HCT116 (cell line): Measurements from ENCODE around the gene TGM1. TPM values are rescaled to one million over a fixed set of nuclear protein-coding genes. Genes with fewer than 3 reads are reported as not detected.

Experiments
- ATAC-seq: fragments of 200-7000 bp; cut with Tn5 transposase; 2 replicates; pipeline ENCODE4 v1.9.1; 2020; ENCODE audit warnings: mild to moderate bottlenecking, moderate library complexity
- BruUV-seq: library from RNA; stranded (reverse); fragments of 400-500 nt; replicated peaks from 2 replicates; lab custom pipeline; 2021; lab: Mats Ljungman, UMichigan
- CTCF ChIA-PET: fragments of 300-600 bp; sonication (Branson Sonifier 250); formaldehyde crosslinking; loops from one replicate; lab custom pipeline; 2021; ENCODE audit warnings: antibody characterized with exemption; lab: Charles Lee
- POLR2A ChIA-PET: fragments of 300-600, 350-600 bp; sonication (Branson Sonifier 250); formaldehyde crosslinking; loops from one replicate; lab custom pipeline; 2021; ENCODE audit warnings: antibody characterized with exemption; lab: Charles Lee
- RAD21 ChIA-PET, 2 experiments: fragments of 300-600 bp; sonication (Branson Sonifier 250); formaldehyde crosslinking; loops; one replicate each; lab custom pipeline; 2023; ENCODE audit warnings: low total read pairs in 2 of 2; ENCODE audit not compliant: uncharacterized antibody in 2 of 2, unreplicated experiment in 2 of 2, low non-redundant PET in 1 of 2; lab: Charles Lee
- DNase-seq: peaks from one replicate; pipeline ENCODE4 v3.0.0-alpha.2; 2010; ENCODE audit warnings: low read depth, low spot score
- H2AFZ ChIP-seq: fragments of 200-600 bp; shearing (Covaris generic), sonication (generic); 2 replicates; pipeline ENCODE4 v1.6.1; 2017; ENCODE audit warnings: low read depth, mixed run types, mixed read lengths, antibody characterized with exemption, low read length; ENCODE audit not compliant: poor library complexity, severe bottlenecking
- H3K27ac ChIP-seq: 2 replicates; pipeline ENCODE4 v1.5.1; 2012; ENCODE audit warnings: low read depth, low read length
- H3K27me3 ChIP-seq: fragments of 200-600 bp; sonication (generic); 2 replicates; pipeline ENCODE4 v1.6.1; 2016; ENCODE audit warnings: mixed run types, low read length, mixed read lengths; ENCODE audit not compliant: insufficient read depth
- H3K36me3 ChIP-seq, 2 experiments: fragments of 200-500 bp in 1 of 2; fragments of 200-600 bp in 1 of 2; sonication (Bioruptor generic) in 1 of 2; sonication (generic) in 1 of 2; 2 replicates each; pipeline versions ENCODE4 v1.5.1 to v1.6.1; 2014 to 2016; ENCODE audit warnings: low read length in 2 of 2, inconsistent platforms in 1 of 2, mixed read lengths in 1 of 2, mixed run types in 1 of 2; ENCODE audit not compliant: insufficient read depth in 2 of 2, control insufficient read depth in 1 of 2
- H3K4me1 ChIP-seq, 2 experiments: fragments of 200-600 bp in 1 of 2; sonication (generic) in 1 of 2; 2 replicates each; pipeline versions ENCODE4 v1.5.1 to v1.6.1; 2012 to 2017; ENCODE audit warnings: low read length in 2 of 2, inconsistent platforms in 1 of 2, mild to moderate bottlenecking in 1 of 2, mixed read lengths in 1 of 2, mixed run types in 1 of 2, moderate library complexity in 1 of 2; ENCODE audit not compliant: insufficient read depth in 2 of 2, control insufficient read depth in 1 of 2
- H3K4me2 ChIP-seq: fragments of 200-600 bp; sonication (generic); 2 replicates; pipeline ENCODE4 v1.6.1; 2017; ENCODE audit warnings: mixed run types, low read length, mixed read lengths
- H3K4me3 ChIP-seq, 2 experiments: fragments of 200-600 bp in 1 of 2; sonication (generic) in 1 of 2; replicated peaks in 1 of 2; 2 replicates each; pipeline ENCODE4 v1.5.1; 2011 to 2016; ENCODE audit warnings: low read length in 2 of 2, control low read depth in 1 of 2, low read depth in 1 of 2, mild to moderate bottlenecking in 1 of 2, mixed read lengths in 1 of 2, mixed run types in 1 of 2
- H3K79me2 ChIP-seq: fragments of 200-600 bp; sonication (generic); 2 replicates; pipeline ENCODE4 v1.6.1; 2017; ENCODE audit warnings: mild to moderate bottlenecking, mixed run types, low read length, moderate library complexity, mixed read lengths; ENCODE audit not compliant: insufficient read depth
- H3K9ac ChIP-seq: fragments of 200-600 bp; sonication (generic); 2 replicates; pipeline ENCODE4 v1.6.1; 2016; ENCODE audit warnings: low read length, mixed read lengths
- H3K9me2 ChIP-seq: fragments of 200-600 bp; sonication (generic), shearing (Covaris generic); 2 replicates; pipeline ENCODE4 v1.6.1; 2017; ENCODE audit warnings: mixed run types, mild to moderate bottlenecking, moderate library complexity; ENCODE audit not compliant: insufficient read depth
- H3K9me3 ChIP-seq, 2 experiments: fragments of 200-500 bp in 1 of 2; fragments of 200-600 bp in 1 of 2; sonication (Bioruptor generic) in 1 of 2; sonication (generic) in 1 of 2; 2 replicates each; pipeline ENCODE4 v1.6.1; 2014 to 2017; ENCODE audit warnings: low read length in 2 of 2, mixed read lengths in 2 of 2, inconsistent platforms in 1 of 2, low read depth in 1 of 2, mild to moderate bottlenecking in 1 of 2, mixed run types in 1 of 2, moderate library complexity in 1 of 2; ENCODE audit not compliant: control insufficient read depth in 1 of 2, insufficient read depth in 1 of 2
- H4K20me1 ChIP-seq: fragments of 200-600 bp; sonication (generic), shearing (Covaris generic); 2 replicates; pipeline ENCODE4 v1.6.1; 2017; ENCODE audit warnings: mixed run types, mild to moderate bottlenecking, moderate library complexity; ENCODE audit not compliant: insufficient read depth
- CBX3 ChIP-seq: IDR thresholded peaks from 2 replicates; pipeline ENCODE4 v1.6.1; 2012; ENCODE audit warnings: low read depth
- CEBPB ChIP-seq: IDR thresholded peaks from 2 replicates; pipeline ENCODE4 v1.6.1; 2012; ENCODE audit warnings: low read depth
- ELF1 ChIP-seq: IDR thresholded peaks from 2 replicates; pipeline ENCODE4 v1.6.1; 2012; ENCODE audit warnings: low read depth, borderline replicate concordance
- EZH2phosphoT487 ChIP-seq: fragments of 200-600 bp; IDR thresholded peaks from 2 replicates; pipeline ENCODE4 v1.6.1; 2018; ENCODE audit warnings: antibody characterized with exemption, borderline replicate concordance
- JUND ChIP-seq: IDR thresholded peaks from 2 replicates; pipeline ENCODE4 v1.6.1; 2012
- POLR2A ChIP-seq: IDR thresholded peaks from 2 replicates; pipeline ENCODE4 v1.7.0; 2011; ENCODE audit warnings: borderline replicate concordance; ENCODE audit not compliant: insufficient read depth, insufficient read length; ENCODE audit errors: extremely low read depth
- RAD21 ChIP-seq: IDR thresholded peaks from 2 replicates; pipeline ENCODE4 v1.6.1; 2012; ENCODE audit warnings: low read depth, mild to moderate bottlenecking
- REST ChIP-seq: IDR thresholded peaks from 2 replicates; pipeline ENCODE4 v1.6.1; 2012; ENCODE audit warnings: low read depth
- SIN3A ChIP-seq: IDR thresholded peaks from 2 replicates; pipeline ENCODE4 v1.6.1; 2012; ENCODE audit warnings: low read depth
- TCF7L2 ChIP-seq: IDR thresholded peaks from 2 replicates; pipeline ENCODE4 v1.7.0; 2011; ENCODE audit warnings: borderline replicate concordance, inconsistent platforms; ENCODE audit not compliant: insufficient read depth, insufficient read length; ENCODE audit errors: extremely low read depth
- YY1 ChIP-seq: IDR thresholded peaks from 2 replicates; pipeline ENCODE4 v1.6.1; 2011; ENCODE audit warnings: low read length, low read depth, moderate library complexity, mild to moderate bottlenecking; ENCODE audit not compliant: insufficient replicate concordance; ENCODE audit errors: extremely low read depth
- ZBTB33 ChIP-seq: IDR thresholded peaks from 2 replicates; pipeline ENCODE4 v1.6.1; 2011; ENCODE audit warnings: mild to moderate bottlenecking, low read length, moderate library complexity; ENCODE audit not compliant: insufficient replicate concordance; ENCODE audit errors: extremely low read depth
- intact Hi-C: fragments of 100-400 bp; cut with micrococcal nuclease; formaldehyde crosslinking; loops from 2 replicates; pipeline ENCODE4 v1.10.0; 2022
- total RNA-seq: library from RNA; stranded (reverse); gene quantifications from one replicate; pipeline ENCODE4 v1.2.1, GENCODE V29; 2021; ENCODE audit not compliant: unreplicated experiment

Gene TGM1
- total RNA-seq, 1 experiment from 2014 or later = 5.6 TPM

- H3K27ac ChIP-seq = no peak overlapping the region
- H3K9ac ChIP-seq = no peak overlapping the region
- intact Hi-C loops = no loop called here
- no peaks in the 10 kb centered on the region for H3K27me3 ChIP-seq
- TF ChIP-seq ELF1 (no peak), JUND (no peak), RAD21 (no peak), EZH2phosphoT487 (no peak)
- peak overlapping the region; percentile 89; the same call in 1 of the 2 replicates for H3K4me2 ChIP-seq
- BruUV-seq = no TSS peak
- H4K20me1 ChIP-seq = no peaks in the 10 kb centered on the region
- ChIA-PET POLR2A (interaction anchor here (2.0 kb wide), 1 partner anchor 8 kb away, joined by 11 read pairs; the partner anchor contains the start of gene TINF2), CTCF (interaction anchor here (1.0 to 2.1 kb wide), 2 partner anchors 8 to 125 kb away, joined by 3 to 10 read pairs; partner anchors contain the start of gene TINF2), RAD21 (no interaction called here)
- no peaks in the 10 kb centered on the region for H3K9me3 ChIP-seq
- peaks cover 14 to 32% of the 10 kb centered on the region in 2 experiments for H3K4me1 ChIP-seq
- no peak overlapping the region for H2AFZ ChIP-seq
- H3K79me2 ChIP-seq = peaks cover 57% of the 10 kb centered on the region
- no peak for DNase-seq
- ATAC-seq = no peak
- H3K36me3 ChIP-seq = peaks cover 33 to 41% of the 10 kb centered on the region in 2 experiments; a peak in 3 of 4 replicates
- no peaks in the 10 kb centered on the region for H3K9me2 ChIP-seq
- H3K4me3 ChIP-seq = no peak overlapping the region
These were observed 28.6 kb downstream of the TGM1 start for GRCh38 chr14:24234095-24235005.

- ChIA-PET RAD21 (no interaction called here), POLR2A (interaction anchor here (2.0 kb wide), 1 partner anchor 9 kb away, joined by 11 read pairs; the partner anchor contains the start of gene TINF2), CTCF (interaction anchor here (2.1 kb wide), 1 partner anchor 9 kb away, joined by 10 read pairs; the partner anchor contains the start of gene TINF2)
- Histone ChIP-seq H2AFZ (no peak overlapping the region), H3K4me1 (peaks cover 14 to 30% of the 10 kb centered on the region in 2 experiments), H3K9me3 (no peaks in the 10 kb centered on the region), H4K20me1 (no peaks in the 10 kb centered on the region), H3K9me2 (no peaks in the 10 kb centered on the region), H3K36me3 (peaks cover 29 to 32% of the 10 kb centered on the region in 2 experiments; a peak in 3 of 4 replicates), H3K4me3 (peak overlapping the region; percentile 96 to 100), H3K4me2 (peak overlapping the region; percentile 89), H3K27ac (peak overlapping the region; percentile 94), H3K79me2 (peaks cover 66% of the 10 kb centered on the region), H3K27me3 (no peaks in the 10 kb centered on the region), H3K9ac (peak overlapping the region; percentile 94)
- DNase-seq (no peak), ATAC-seq (no peak)
- intact Hi-C loops = loop anchor here (2.0 kb wide), 1 partner anchor 17 kb away; the partner anchor contains the start of gene MDP1
- BruUV-seq = no TSS peak
- TF ChIP-seq CBX3 (no peak), RAD21 (no peak), YY1 (no peak), ZBTB33 (no peak), POLR2A (no peak), CEBPB (no peak), REST (no peak), SIN3A (no peak), TCF7L2 (no peak)
These were observed 29.5 kb downstream of the TGM1 start for GRCh38 chr14:24233538-24233866.
